SIG-M5 treated with dmso at 0.1 percent for 504 hours (cell line): ENCODE data around the gene CST5.
"Not testable (repeated sequence)": the region's sequence is repeated elsewhere in the genome, so short reads cannot be mapped to it uniquely, and the experiment has no call there.

Experiments used
- DNase-seq: peaks from one replicate; lab custom pipeline; 2025; ENCODE audit not compliant: unreplicated experiment; lab: John Stamatoyannopoulos, UW

CST5 gene

GRCh38 chr20:23856736-23857135 lies 22.8 kb downstream of the CST5 start:
- DNase-seq: no peak

- no peak for DNase-seq
Observed at GRCh38 chr20:23856226-23856625, 23.3 kb downstream of the CST5 start.

GRCh38 chr20:23841693-23842092 lies 37.9 kb downstream of the CST5 start:
- no peak for DNase-seq

GRCh38 chr20:23835716-23836115 lies 43.8 kb downstream of the CST5 start:
- no peak for DNase-seq

GRCh38 chr20:23832775-23833513 lies 46.6 kb downstream of the CST5 start:
- no peak for DNase-seq

GRCh38 chr20:23831961-23832360 lies 47.6 kb downstream of the CST5 start:
- not testable (repeated sequence) for DNase-seq

GRCh38 chr20:23826541-23827021 lies 53.0 kb downstream of the CST5 start, which contains the start of gene CST2:
Gene CST2, minus strand, starts transcription at chr20:23826729. Its CDS starts 69 bp downstream, at chr20:23826660.
- DNase-seq: no peak
